Activated CD8-positive, alpha-beta memory T cell treated with anti-CD3 and anti-CD28 coated beads, Interleukin-2, amount 50 U/mL, for 1 hour (primary cell): ENCODE data around the gene MARK1.
"Not testable (repeated sequence)": the region's sequence is repeated elsewhere in the genome, so short reads cannot be mapped to it uniquely, and the experiment has no call there.

Source experiments
- DNase-seq: peaks from one replicate; pipeline ENCODE4 v3.0.0-alpha.2; 2020; ENCODE audit errors: extremely low read depth

MARK1 gene

DNA sequence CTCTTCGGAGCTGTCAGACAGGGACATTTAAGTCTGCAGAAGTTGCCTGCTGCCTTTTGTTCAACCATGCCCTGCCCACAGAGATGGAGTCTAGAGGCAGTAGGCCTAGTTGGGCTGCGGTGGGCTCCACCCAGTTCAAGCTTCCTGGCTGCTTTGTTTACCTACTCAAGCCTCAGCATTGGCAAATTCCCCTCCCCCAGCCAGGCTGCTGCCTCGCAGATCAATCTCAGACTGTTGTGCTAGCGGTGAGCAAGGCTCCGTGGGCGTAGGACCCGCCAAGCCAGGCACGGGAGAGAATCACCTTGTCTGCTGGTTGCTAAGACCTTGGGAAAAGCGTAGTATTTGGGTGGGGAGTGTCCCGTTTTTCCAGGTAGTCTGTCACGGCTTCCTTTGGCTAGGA, 83.2 kb downstream of the MARK1 start:
- not testable (repeated sequence) for DNase-seq

DNA sequence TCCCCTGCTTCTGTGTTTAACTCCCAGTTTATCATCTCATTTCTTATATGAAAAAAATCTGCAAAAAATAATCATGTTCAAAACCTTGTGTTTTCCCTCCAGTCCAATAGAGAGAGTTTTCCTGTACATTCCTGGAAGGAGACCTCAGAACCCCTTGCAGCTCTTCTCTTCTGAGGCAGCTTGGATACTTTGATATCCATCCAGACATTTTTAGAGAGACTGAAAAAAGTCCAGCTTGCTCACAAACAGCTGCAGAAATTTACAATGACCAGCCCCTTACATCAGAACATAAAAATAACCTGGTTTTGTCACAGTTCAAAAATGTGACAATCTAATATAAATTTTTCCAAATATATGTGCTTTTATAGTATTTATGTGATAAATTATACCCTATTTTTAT, 88.9 kb downstream of the MARK1 start:
- DNase-seq = no peak

- DNase-seq = no peak
Observed at GRCh38 chr1:220628431-220628830, 100.5 kb downstream of the MARK1 start.

- no peak for DNase-seq
Observed at GRCh38 chr1:220631238-220631815, 103.4 kb downstream of the MARK1 start.

DNA sequence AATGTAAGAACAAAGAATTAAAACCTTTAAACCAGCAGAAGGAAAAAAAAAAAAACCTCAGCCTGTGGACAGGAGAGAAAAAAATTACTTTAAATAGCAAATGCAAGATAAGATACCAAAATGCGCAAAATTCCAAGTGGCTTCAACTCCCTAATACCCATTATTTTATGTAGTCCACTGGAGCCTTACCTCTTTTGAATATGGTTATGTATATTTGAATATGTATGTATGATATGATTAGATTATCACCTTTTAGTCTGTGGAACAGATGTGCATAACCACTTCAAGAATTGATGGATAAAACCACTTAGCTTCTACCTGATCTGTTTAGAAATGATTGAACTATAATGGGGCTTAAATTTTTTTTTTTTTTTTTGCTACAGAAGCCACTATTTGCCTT, 109.8 kb downstream of the MARK1 start:
- DNase-seq = no peak

DNA sequence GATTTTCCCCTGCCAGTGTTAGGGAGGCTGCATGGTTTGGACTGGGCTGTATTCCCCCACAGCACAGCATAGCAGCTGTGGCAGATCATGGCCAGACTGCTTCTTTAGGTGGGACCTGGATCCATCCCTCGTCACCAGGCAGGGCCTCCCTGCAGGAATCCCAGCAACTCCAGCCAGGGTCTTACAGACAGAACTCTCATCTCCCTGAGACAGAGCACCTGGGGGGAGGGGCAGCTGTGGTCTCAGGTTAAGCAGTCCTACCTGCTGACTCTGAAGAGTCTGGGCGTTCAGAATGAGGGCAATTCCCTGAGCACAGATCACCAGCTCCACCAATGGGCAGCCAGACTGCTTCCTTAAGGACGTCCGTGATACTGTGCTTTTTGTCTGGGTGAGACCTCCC, 114.3 kb downstream of the MARK1 start:
- DNase-seq = no peak

DNA sequence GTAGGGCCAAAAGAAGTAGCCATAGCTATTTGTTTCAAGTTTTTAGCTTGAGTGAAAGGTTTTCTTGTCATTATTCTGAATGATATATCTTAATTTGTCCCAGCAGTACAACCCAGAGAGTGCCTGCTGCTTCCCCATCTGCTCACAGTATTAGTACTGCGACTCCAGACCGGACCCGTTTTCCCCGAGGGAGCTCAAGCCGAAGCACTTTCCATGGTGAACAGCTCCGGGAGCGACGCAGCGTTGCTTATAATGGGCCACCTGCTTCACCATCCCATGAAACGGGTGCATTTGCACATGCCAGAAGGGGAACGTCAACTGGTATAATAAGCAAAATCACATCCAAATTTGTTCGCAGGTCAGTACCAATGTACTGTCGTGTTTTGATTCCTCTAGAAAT, 125.1 kb downstream of the MARK1 start:
- DNase-seq = no peak

- no peak for DNase-seq
Observed at GRCh38 chr1:220655509-220655908, 127.6 kb downstream of the MARK1 start.

DNA sequence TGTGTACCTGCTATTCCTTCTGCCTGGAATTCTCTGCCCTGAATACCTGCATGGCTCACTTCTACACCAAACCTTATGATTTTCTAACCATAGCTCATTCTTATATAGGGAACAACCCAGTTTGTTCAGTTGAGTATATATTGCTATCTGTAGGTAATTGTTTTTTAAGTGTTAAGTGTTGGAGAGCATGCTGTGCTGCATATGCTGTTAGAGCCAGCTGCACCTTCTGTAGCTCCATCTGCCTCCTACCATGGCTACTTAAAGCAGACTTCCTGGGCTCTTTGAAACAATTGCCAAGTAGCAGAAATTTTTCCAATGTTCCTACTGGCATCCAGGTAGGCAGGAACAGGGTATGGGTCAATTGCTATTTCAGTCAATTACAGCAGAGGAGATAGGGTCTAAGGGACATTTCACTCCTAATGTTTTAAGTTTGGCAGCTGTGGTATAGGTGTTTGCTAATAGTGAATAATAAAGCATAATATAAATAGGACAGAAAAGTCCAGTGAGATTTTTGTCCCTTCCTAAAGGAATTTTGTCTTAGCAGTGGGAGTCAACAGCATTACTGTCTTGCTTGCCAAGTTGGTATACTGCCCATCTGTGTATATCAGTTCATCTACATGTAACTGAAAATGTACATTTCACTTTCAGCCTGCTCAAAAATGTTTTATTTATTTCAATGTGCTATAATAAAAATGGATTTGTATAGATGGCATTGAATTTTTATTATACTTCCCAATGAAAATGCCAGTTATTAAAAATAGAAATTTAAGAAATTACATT, 128.2 kb downstream of the MARK1 start:
- DNase-seq = no peak

- no peak for DNase-seq
Observed at GRCh38 chr1:220666349-220666748, 138.4 kb downstream of the MARK1 start.

GRCh38 chr1:220669005-220669404, 141.1 kb downstream of the MARK1 start:
- DNase-seq = no peak

- DNase-seq = no peak
Observed at GRCh38 chr1:220670365-220670764, 142.4 kb downstream of the MARK1 start.

- no peak for DNase-seq
Observed at GRCh38 chr1:220673921-220674320, 146.0 kb downstream of the MARK1 start.

GRCh38 chr1:220677251-220677650, 149.3 kb downstream of the MARK1 start:
- no peak for DNase-seq

DNA sequence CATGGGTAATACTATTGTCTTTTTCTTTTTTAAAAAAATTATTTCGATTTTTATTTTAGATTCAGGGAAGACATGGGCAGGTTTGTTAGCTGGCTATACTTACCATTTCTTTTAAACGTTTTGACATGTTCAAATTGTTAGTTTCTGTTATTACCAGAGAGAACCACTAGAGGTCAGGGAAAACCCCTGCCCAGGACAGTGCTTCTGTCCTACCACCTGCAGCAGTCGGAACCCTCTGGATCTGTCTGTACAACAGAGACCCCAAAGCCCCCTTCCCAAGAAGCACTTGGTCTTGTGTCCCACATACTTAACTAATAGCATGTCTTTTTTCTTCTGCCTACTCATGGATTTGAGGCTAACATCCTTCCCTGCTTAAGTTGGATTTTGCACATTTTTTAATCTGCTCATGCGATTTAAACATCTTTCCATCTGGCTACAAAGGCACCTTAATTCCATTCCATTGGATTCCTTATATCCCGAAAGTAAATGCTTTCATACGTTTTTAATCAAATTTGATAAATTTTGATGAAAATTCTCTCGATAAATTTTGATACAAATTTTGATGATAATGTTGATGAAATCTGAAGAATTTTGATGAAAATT, 152.2 kb downstream of the MARK1 start:
- no peak for DNase-seq

DNA sequence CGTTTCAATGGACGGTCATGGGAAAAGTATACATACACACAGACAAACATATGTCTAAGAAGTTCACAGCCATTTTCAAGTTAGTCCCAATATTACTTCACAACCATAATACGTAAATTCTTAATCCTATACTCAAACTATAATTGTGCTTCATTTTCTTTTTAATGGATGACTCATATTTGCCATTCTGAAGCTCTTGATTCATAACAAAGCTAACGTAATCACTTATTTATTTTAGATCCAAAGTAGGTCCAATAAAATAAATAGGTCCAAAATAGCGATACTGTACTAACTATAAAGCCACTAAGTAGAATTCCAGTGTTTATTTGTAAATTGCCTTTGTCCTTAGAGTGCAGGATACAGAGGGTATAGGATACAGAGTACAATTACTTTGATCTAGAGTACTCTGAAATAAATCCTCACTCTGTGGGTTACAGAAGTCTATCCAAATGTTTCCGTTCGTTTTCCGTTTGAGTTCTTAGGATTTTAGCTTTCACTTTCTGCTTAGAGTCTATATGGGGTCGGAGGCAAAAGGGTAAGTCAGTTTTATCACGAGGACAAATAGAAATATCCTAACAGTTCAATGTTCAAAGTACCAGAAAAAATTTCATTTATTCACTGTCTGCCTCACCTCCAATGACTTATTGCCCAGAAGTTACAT, 153.4 kb downstream of the MARK1 start:
- no peak for DNase-seq

- DNase-seq = no peak
Observed at GRCh38 chr1:220682901-220683576, 155.1 kb downstream of the MARK1 start.

DNA sequence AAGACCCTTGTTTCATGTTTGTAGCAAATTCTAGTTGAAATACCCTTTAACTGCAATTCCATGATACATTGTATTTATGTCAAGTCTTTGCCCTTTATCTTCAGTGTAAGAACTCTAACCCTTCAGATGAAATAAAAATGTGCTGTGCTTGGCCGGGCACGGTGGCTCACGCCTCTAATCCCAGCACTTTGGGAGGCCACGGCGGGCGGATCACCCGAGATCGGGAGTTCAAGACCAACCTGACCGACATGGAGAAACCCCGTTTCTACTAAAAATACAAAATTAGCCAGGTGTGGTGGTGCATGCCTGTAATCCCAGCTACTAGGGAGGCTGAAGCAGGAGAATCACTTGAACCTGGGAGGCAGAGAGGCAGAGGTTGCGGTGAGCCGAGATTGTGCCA, 155.8 kb downstream of the MARK1 start:
- DNase-seq = not testable (repeated sequence)

GRCh38 chr1:220684890-220685289, 157.0 kb downstream of the MARK1 start:
- DNase-seq = no peak

- no peak for DNase-seq
Observed at GRCh38 chr1:220685879-220686278, 157.9 kb downstream of the MARK1 start.

DNA sequence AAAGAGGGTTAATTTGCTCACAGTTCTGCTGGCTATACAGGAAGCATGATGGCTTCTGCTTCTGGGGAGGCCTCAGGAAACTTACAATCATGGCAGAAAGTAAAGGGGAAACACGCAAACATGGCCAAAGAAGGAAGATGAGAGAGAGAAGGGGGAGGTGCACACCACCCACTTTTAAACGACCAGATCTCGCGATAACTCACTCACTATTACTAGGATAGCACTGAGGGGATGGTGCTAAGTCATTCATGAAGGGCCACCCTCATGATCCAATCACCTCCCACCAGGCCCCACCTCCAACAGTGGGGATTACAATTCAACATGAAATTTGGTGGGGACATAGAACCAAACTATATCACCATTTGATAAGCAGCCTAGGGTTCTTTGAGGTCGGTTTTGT, 159.9 kb downstream of the MARK1 start:
- DNase-seq = no peak

- no peak for DNase-seq
Observed at GRCh38 chr1:220689666-220690065, 161.7 kb downstream of the MARK1 start.
